ENCODE results near the gene DNAJC30. TPM values are rescaled to one million over a fixed set of nuclear protein-coding genes. Genes with fewer than 3 reads are reported as not detected.

DNAJC30 gene
- total and polyA plus RNA-seq, 2 of the 8 experiments (the other 6 are each of a cell fraction or from before 2014, with no cell fraction given) = 6.1 to 6.3 TPM

DNA sequence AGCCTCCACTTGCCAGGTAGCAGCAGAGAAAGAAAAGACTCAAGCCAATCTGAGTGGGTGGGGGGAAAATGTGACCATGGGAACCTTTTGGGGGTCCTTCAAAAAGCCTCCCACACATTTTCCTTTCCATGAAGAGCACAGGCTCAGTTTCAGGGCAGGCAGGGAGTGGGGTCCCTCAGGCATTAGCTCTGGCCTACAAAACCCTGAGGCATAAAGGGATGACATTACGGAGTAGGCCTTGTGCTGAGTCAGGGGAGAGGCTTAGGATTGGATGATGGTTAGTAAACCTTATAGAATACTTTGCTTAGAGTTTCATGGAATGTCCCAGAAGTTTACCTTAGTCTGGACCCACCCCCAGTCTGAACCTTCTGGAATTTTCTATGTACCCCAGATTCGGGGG is 3.5 kb downstream of the DNAJC30 start (continued):
- no peak for TF ChIP-seq MAFK (IDR thresholded peaks at IDR 0.05; ENCODE audit: low read depth, low read length)
- TF ChIP-seq JUND (IDR thresholded peaks at IDR 0.05; ENCODE audit: low read length) = no peak
- TF ChIP-seq NANOG (IDR thresholded peaks at IDR 0.05; ENCODE audit: insufficient read depth, low read depth, low read length, poor library complexity, severe bottlenecking) = no peak
- TF ChIP-seq CTBP2 (IDR thresholded peaks at IDR 0.05; ENCODE audit: borderline replicate concordance, insufficient read depth, insufficient read length, low read length) = no peak
